ENCODE results near the gene MXRA7.

DNA sequence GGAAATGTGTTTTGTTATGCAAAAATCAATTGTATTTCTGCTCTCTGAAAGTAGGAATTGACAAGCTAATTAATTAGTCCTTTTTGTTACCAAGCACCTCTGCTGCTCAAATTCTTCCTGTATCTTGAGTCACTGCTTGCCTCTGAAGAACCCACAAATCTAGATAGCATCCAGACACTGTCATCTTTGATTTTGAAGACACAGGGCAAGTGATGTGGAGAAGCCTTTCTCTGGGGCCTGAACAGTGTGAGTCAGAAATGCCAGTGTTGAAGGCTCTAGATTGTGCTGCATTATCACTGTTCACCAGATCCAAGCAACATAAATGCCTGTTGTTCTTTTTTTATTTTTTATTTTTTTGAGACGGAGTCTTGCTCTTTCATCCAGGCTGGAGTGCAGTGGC, 56.4 kb downstream of the MXRA7 start:
- TF ChIP-seq, protein P1, sequence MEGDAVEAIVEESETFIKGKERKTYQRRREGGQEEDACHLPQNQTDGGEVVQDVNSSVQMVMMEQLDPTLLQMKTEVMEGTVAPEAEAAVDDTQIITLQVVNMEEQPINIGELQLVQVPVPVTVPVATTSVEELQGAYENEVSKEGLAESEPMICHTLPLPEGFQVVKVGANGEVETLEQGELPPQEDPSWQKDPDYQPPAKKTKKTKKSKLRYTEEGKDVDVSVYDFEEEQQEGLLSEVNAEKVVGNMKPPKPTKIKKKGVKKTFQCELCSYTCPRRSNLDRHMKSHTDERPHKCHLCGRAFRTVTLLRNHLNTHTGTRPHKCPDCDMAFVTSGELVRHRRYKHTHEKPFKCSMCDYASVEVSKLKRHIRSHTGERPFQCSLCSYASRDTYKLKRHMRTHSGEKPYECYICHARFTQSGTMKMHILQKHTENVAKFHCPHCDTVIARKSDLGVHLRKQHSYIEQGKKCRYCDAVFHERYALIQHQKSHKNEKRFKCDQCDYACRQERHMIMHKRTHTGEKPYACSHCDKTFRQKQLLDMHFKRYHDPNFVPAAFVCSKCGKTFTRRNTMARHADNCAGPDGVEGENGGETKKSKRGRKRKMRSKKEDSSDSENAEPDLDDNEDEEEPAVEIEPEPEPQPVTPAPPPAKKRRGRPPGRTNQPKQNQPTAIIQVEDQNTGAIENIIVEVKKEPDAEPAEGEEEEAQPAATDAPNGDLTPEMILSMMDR (IDR thresholded peaks at IDR 0.05) = no peak
- TF ChIP-seq EP300 (IDR thresholded peaks at IDR 0.05) (no peak), POLR2A (IDR thresholded peaks at IDR 0.05) (no peak)
